SK-N-SH treated with all-trans-retinoic acid at 6 μM for 48 hours (cell line): ENCODE results near the gene CREBBP.

Experiments used
- ATAC-seq: fragments of 200-7000 bp; cut with Tn5 transposase; 3 replicates; pipeline ENCODE4 v1.9.1; 2020; ENCODE audit warnings: mild to moderate bottlenecking, moderate library complexity
- ARNTL ChIP-seq: fragments of 450-650 bp; formaldehyde crosslinking; IDR thresholded peaks from 2 replicates; pipeline ENCODE4 v1.5.0; 2020; ENCODE audit warnings: low read depth, mild to moderate bottlenecking, moderate library complexity, borderline replicate concordance
- BACH2 ChIP-seq: fragments of 250-450 bp; sonication (Bioruptor Pico); IDR thresholded peaks from 2 replicates; pipeline ENCODE4 v1.9.0; 2021; ENCODE audit warnings: mild to moderate bottlenecking, borderline replicate concordance
- CSDC2 ChIP-seq: fragments of 250-450 bp; sonication (Bioruptor Pico); IDR thresholded peaks from 2 replicates; pipeline ENCODE4 v1.5.0; 2020; ENCODE audit warnings: mild to moderate bottlenecking, moderate library complexity
- ESRRG ChIP-seq: fragments of 250-450 bp; sonication (Bioruptor Pico); IDR thresholded peaks from 2 replicates; pipeline ENCODE4 v1.6.1; 2021; ENCODE audit warnings: mild to moderate bottlenecking
- ISL1 ChIP-seq: fragments of 250-450 bp; sonication (Bioruptor Pico); IDR thresholded peaks from 2 replicates; pipeline ENCODE4 v2.1.2; 2022; ENCODE audit warnings: mild to moderate bottlenecking, moderate library complexity
- OSR1 ChIP-seq: fragments of 250-450 bp; sonication (Bioruptor Pico); IDR thresholded peaks from 2 replicates; pipeline ENCODE4 v1.8.0; 2022; ENCODE audit warnings: moderate library complexity, mild to moderate bottlenecking, inconsistent platforms
- PATZ1 ChIP-seq: fragments of 250-450 bp; sonication (Bioruptor Pico); IDR thresholded peaks from 2 replicates; pipeline ENCODE4 v1.8.0; 2020; ENCODE audit warnings: mild to moderate bottlenecking, moderate library complexity, borderline replicate concordance
- RARB ChIP-seq: fragments of 250-450 bp; sonication (Bioruptor Pico); IDR thresholded peaks from 2 replicates; pipeline ENCODE4 v1.8.0; 2021; ENCODE audit warnings: mild to moderate bottlenecking, moderate library complexity
- SNAI2 ChIP-seq: fragments of 250-450 bp; sonication (Bioruptor Pico); IDR thresholded peaks from 2 replicates; pipeline ENCODE4 v1.5.0; 2020; ENCODE audit warnings: mild to moderate bottlenecking, moderate library complexity
- TCF4 ChIP-seq: fragments of 250-450 bp; sonication (Bioruptor Pico); IDR thresholded peaks from 2 replicates; pipeline ENCODE4 v1.8.0; 2021; ENCODE audit warnings: mild to moderate bottlenecking, moderate library complexity, borderline replicate concordance
- TOX ChIP-seq: fragments of 250-450 bp; sonication (Bioruptor Pico); IDR thresholded peaks from 2 replicates; pipeline ENCODE4 v1.8.0; 2021; ENCODE audit warnings: mild to moderate bottlenecking, moderate library complexity, borderline replicate concordance
- TSHZ2 ChIP-seq: fragments of 250-450 bp; sonication (Bioruptor Pico); IDR thresholded peaks from 2 replicates; pipeline ENCODE4 v1.5.0; 2020; ENCODE audit warnings: mild to moderate bottlenecking, moderate library complexity
- ZC3H10 ChIP-seq: fragments of 250-450 bp; sonication (Bioruptor Pico); IDR thresholded peaks from 2 replicates; pipeline ENCODE4 v1.5.1; 2021; ENCODE audit warnings: mild to moderate bottlenecking, moderate library complexity
- ZFP3 ChIP-seq: fragments of 250-450 bp; sonication (Bioruptor Pico); IDR thresholded peaks from 2 replicates; pipeline ENCODE4 v1.5.0; 2020; ENCODE audit warnings: mild to moderate bottlenecking, moderate library complexity
- ZFP30 ChIP-seq: fragments of 450-650 bp; formaldehyde crosslinking; IDR thresholded peaks from 2 replicates; pipeline ENCODE4 v1.5.0; 2022; ENCODE audit warnings: mild to moderate bottlenecking, moderate library complexity
- ZNF565 ChIP-seq: fragments of 450-650 bp; formaldehyde crosslinking; conservative IDR thresholded peaks from 2 replicates; pipeline ENCODE4 v1.5.0; 2020; ENCODE audit warnings: low read depth, mild to moderate bottlenecking, moderate library complexity
- ZNF8 ChIP-seq: fragments of 450-650 bp; formaldehyde crosslinking; IDR thresholded peaks from 2 replicates; pipeline ENCODE4 v1.5.0; 2020; ENCODE audit warnings: mild to moderate bottlenecking, moderate library complexity
- TF ChIP-seq, protein P1 (sequence below): fragments of 250-450 bp; sonication (Bioruptor Pico); IDR thresholded peaks from 2 replicates; pipeline ENCODE4 v1.5.1; 2021; ENCODE audit warnings: mild to moderate bottlenecking, moderate library complexity

CREBBP gene

GRCh38 chr16:3829631-3830536 lies 50.6 kb downstream of the CREBBP start:
- no peak for ATAC-seq
- TF ChIP-seq ZC3H10 (CRISPR knock-in tag): no peak
- TF ChIP-seq BACH2 (CRISPR knock-in tag): no peak
- no peak for TF ChIP-seq ZFP3 (CRISPR knock-in tag)
- no peak for TF ChIP-seq TOX (CRISPR knock-in tag)
- no peak for TF ChIP-seq TCF4 (CRISPR knock-in tag)
- TF ChIP-seq ESRRG (CRISPR knock-in tag): no peak
- TF ChIP-seq TSHZ2 (CRISPR knock-in tag): no peak
- no peak for TF ChIP-seq OSR1
- TF ChIP-seq SNAI2 (CRISPR knock-in tag): no peak
- TF ChIP-seq ARNTL (CRISPR knock-in tag): no peak
- TF ChIP-seq, protein P1, sequence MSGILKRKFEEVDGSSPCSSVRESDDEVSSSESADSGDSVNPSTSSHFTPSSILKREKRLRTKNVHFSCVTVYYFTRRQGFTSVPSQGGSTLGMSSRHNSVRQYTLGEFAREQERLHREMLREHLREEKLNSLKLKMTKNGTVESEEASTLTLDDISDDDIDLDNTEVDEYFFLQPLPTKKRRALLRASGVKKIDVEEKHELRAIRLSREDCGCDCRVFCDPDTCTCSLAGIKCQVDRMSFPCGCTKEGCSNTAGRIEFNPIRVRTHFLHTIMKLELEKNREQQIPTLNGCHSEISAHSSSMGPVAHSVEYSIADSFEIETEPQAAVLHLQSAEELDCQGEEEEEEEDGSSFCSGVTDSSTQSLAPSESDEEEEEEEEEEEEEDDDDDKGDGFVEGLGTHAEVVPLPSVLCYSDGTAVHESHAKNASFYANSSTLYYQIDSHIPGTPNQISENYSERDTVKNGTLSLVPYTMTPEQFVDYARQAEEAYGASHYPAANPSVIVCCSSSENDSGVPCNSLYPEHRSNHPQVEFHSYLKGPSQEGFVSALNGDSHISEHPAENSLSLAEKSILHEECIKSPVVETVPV (CRISPR knock-in tag): no peak
- TF ChIP-seq ZNF565 (CRISPR knock-in tag): no peak
- no peak for TF ChIP-seq PATZ1 (CRISPR knock-in tag)

DNA sequence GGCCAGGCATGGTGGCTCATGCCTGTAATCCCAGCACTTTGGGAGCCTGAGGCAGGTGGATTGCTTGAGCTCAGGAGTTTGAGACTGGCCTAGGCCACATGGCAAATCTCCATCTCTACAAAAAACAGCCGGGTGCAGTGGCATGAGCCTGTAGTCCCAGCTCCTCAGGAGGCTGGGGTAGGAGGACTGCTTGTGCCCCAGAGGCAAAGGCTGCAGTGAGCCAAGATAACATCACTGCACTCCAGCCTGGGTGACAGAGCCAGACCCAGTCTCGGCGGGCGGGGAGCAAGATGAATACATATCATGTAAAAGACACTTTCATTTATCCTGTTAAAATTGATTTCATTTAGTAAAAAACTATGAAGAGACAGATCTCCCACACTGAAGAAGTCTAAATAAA lies 54.6 kb downstream of the CREBBP start:
- TF ChIP-seq TCF4 (CRISPR knock-in tag) (no peak), CSDC2 (CRISPR knock-in tag) (no peak), SNAI2 (CRISPR knock-in tag) (no peak), RARB (CRISPR knock-in tag) (no peak), ZNF8 (CRISPR knock-in tag) (no peak), ISL1 (CRISPR knock-in tag) (no peak), PATZ1 (CRISPR knock-in tag) (no peak), BACH2 (CRISPR knock-in tag) (no peak), ZFP30 (no peak)
- no peak for ATAC-seq

GRCh38 chr16:3825103-3825502 lies 55.4 kb downstream of the CREBBP start:
- no peak for TF ChIP-seq ZFP30
- no peak for TF ChIP-seq TSHZ2 (CRISPR knock-in tag)
- ATAC-seq: peak; percentile 57
